HL-60 (cell line): ENCODE measurements around the gene SIX6.

Experiments used
- DNase-seq, 2 experiments: peaks; one replicate each; pipeline ENCODE4 v3.0.0-alpha.2; 2010 to 2020; ENCODE audit warnings: low read depth in 1 of 2, low spot score in 1 of 2
- H3K27ac ChIP-seq: fragments of 250-450 bp; sonication (Bioruptor Pico); replicated peaks from 2 replicates; pipeline ENCODE4 v1.5.1; 2020; ENCODE audit warnings: mild to moderate bottlenecking, moderate library complexity
- H3K27me3 ChIP-seq: fragments of 250-450 bp; sonication (Bioruptor Pico); 2 replicates; pipeline ENCODE4 v1.5.1; 2021; ENCODE audit warnings: mild to moderate bottlenecking, moderate library complexity; ENCODE audit not compliant: insufficient read depth, poor library complexity, severe bottlenecking
- H3K4me3 ChIP-seq: replicated peaks from 2 replicates; pipeline ENCODE4 v1.5.1; 2011; ENCODE audit warnings: mild to moderate bottlenecking, control low read depth, low read length; ENCODE audit not compliant: insufficient read depth
- GABPA ChIP-seq: IDR thresholded peaks from 2 replicates; pipeline ENCODE4 v1.6.1; 2012; ENCODE audit warnings: low read depth
- POLR2AphosphoS5 ChIP-seq: IDR thresholded peaks from 2 replicates; pipeline ENCODE4 v1.6.1; 2012; ENCODE audit warnings: low read depth
- REST ChIP-seq: IDR thresholded peaks from 2 replicates; pipeline ENCODE4 v1.6.1; 2012; ENCODE audit warnings: low read depth; ENCODE audit not compliant: insufficient replicate concordance
- SPI1 ChIP-seq: IDR thresholded peaks from 2 replicates; pipeline ENCODE4 v1.6.1; 2012; ENCODE audit warnings: low read depth, mild to moderate bottlenecking, borderline replicate concordance
- TF ChIP-seq, protein P1 (sequence below): IDR thresholded peaks from one replicate; pipeline ENCODE4 v1.5.1; 2011; ENCODE audit warnings: low read length, control low read depth, inconsistent platforms; ENCODE audit not compliant: insufficient read depth

SIX6 gene

GRCh38 chr14:60515511-60516289, 6.8 kb downstream of the SIX6 start:
- no peak overlapping the region for H3K27ac ChIP-seq
- peaks cover 65% of the 10 kb centered on the region for H3K27me3 ChIP-seq
- DNase-seq, result no peak
- TF ChIP-seq, protein P1, sequence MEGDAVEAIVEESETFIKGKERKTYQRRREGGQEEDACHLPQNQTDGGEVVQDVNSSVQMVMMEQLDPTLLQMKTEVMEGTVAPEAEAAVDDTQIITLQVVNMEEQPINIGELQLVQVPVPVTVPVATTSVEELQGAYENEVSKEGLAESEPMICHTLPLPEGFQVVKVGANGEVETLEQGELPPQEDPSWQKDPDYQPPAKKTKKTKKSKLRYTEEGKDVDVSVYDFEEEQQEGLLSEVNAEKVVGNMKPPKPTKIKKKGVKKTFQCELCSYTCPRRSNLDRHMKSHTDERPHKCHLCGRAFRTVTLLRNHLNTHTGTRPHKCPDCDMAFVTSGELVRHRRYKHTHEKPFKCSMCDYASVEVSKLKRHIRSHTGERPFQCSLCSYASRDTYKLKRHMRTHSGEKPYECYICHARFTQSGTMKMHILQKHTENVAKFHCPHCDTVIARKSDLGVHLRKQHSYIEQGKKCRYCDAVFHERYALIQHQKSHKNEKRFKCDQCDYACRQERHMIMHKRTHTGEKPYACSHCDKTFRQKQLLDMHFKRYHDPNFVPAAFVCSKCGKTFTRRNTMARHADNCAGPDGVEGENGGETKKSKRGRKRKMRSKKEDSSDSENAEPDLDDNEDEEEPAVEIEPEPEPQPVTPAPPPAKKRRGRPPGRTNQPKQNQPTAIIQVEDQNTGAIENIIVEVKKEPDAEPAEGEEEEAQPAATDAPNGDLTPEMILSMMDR, result no peak
- TF ChIP-seq SPI1, result no peak
- TF ChIP-seq GABPA, result no peak
- TF ChIP-seq REST, result no peak
- TF ChIP-seq POLR2AphosphoS5, result no peak
- no peak overlapping the region for H3K4me3 ChIP-seq

- Histone ChIP-seq H3K27ac (no peak overlapping the region), H3K4me3 (no peak overlapping the region), H3K27me3 (peaks cover 3% of the 10 kb centered on the region)
- no peak for DNase-seq
- TF ChIP-seq GABPA (no peak), SPI1 (no peak), POLR2AphosphoS5 (no peak), REST (no peak)
- TF ChIP-seq, protein P1, result no peak
Measured at GRCh38 chr14:60532442-60532841, 23.5 kb downstream of the SIX6 start.

DNA sequence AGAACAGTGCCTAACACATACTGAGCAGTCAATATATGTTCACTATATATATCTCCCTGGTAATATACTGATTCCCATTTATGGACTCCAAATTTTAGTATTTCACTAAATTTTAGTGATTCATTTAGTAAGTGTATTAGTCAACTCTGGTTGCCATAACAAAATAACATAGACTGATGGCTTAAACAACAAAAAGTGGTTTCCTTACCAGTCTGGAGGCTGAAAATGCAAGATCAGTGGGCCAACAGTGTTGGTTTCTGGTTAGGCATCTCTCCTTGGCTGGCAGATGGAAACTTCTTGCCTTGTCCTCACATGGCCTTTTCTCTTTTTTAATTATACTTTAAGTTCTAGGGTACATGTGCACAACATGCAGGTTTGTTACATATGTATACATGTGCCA, 28.7 kb downstream of the SIX6 start:
- Histone ChIP-seq H3K4me3 (no peak overlapping the region), H3K27me3 (peaks cover 2% of the 10 kb centered on the region), H3K27ac (no peak overlapping the region)
- TF ChIP-seq, protein P1, result no peak
- DNase-seq, result no peak

DNA sequence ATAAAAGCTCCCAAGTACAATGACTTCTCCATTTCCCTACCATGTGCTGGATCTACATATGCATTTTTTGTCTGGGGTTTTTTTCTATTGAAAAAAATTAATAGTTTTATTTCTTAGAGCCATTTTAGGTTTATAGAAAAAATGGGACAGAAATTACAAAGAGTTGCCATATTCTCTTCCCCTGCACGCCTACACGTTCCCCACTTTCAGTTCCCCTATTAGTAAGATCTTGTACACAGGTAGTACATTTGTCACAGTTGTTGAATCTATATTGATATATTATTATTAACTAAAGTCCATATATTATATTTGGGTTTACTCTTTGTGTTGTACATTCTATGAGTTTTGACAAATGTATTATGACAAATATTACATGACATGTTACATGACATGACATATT, 35.7 kb downstream of the SIX6 start:
- TF ChIP-seq GABPA, result no peak
- TF ChIP-seq POLR2AphosphoS5, result no peak
- no peak for TF ChIP-seq SPI1
- TF ChIP-seq, protein P1, result no peak
- TF ChIP-seq REST, result no peak
- Histone ChIP-seq H3K4me3 (no peak overlapping the region), H3K27me3 (no peaks in the 10 kb centered on the region), H3K27ac (no peak overlapping the region)
- DNase-seq, result no peak
